GM04504 (cell line): ENCODE data around the gene C1QTNF5.
"Not testable (repeated sequence)": the region's sequence is repeated elsewhere in the genome, so short reads cannot be mapped to it uniquely, and the experiment has no call there.

Experiments
- DNase-seq: peaks from one replicate; pipeline ENCODE4 v3.0.0-alpha.2; 2012; ENCODE audit warnings: low read depth

The C1QTNF5 gene, protein sequence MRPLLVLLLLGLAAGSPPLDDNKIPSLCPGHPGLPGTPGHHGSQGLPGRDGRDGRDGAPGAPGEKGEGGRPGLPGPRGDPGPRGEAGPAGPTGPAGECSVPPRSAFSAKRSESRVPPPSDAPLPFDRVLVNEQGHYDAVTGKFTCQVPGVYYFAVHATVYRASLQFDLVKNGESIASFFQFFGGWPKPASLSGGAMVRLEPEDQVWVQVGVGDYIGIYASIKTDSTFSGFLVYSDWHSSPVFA

DNA sequence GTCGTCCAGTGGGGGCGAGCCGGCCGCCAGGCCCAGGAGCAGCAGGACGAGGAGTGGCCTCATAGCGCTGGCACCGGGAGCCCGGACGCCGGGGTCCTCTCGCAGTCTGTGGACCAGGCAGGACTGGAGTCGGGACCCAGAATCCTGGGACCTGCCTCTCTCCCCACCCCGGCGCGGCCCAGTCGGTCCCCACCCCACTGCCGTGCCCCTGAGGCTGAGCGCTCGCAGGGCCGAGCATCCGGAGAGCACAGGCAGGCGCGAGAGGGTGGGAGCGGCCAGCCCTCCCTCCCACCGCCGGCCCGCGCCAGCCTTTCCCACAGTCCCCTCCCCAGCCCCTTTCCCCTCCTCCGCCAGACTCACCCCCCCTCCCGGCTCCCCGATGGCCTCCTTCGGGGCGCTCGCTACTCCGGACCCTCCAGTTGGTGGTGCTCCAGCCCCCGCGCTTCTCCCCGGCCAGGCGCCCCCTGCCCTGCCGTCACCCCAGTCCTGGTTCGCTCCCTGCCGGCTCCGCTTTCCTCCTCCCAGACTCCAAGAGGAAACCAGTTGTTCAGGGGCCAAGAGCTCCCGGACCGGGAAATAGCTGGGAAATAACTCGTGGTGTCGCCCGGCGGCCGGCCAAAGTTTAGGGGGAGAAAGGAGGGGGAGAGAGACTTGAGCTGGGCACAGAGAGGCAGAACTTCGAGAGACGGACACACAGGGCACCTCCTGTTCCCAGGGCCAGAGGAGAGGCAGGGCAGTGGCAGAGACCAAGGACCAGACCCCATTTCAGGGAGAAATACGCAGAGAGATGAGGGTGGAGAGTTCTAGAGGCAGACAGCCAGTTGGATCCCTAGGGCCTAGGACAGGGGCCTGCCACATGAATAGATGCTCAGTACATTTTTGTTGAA lies at the start of gene C1QTNF5:
Gene C1QTNF5, minus strand, starts transcription at position 549 of the 887 bp plus-strand sequence. Its CDS starts 486 bp downstream, at position 63.
- DNase-seq: no peak

DNA sequence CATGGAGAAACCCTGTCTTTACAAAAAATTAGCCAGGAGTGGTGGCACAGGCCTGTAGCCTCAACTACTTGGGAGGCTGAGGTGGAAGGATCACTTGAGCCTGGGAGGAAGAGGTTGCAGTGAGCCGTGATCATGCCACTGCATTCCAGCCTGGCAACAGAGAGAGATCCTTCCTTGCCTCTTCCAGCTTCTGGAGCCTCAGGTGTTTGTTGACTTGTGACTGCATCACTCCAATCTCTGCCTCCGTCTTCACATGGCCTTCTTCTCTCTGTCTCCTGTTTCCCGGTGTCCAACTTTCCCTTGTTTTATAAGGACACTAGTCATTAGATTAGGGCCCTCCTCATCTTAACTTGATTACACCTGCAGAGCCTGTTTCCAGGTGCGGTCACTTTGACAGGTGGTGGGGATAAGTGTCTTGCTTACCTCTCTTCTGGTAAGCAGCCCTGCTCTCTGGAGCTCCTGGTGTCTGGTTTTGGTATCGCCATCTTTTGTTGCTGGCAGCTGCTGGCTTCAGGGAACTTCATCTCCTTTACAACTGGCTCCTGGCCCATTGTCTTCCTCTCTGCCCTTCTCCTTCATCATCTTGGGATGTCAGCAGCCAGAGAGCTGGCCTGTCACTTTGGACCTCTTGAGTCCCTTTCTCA lies 49.0 kb upstream of the C1QTNF5 start:
- DNase-seq: no peak

DNA sequence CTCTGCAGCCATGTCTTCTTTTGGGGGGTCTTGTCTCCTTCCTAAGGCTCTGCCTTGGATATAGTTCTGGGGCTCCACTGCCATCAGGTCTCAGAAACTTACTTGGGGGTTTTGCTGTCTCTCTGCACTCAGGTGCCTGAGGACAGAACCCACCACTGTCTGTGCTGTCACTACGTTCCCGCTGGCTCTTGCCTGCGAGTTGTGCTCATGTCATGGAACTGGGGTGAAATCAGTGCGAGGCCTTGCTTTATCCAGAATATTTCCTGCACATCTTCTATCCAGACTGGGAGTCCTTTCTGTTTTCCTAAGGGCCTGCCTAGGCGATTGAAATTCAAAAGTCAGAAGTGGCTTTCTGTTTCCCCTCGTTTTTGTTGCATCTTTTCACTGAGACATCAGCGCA lies 47.4 kb upstream of the C1QTNF5 start:
- no peak for DNase-seq

DNA sequence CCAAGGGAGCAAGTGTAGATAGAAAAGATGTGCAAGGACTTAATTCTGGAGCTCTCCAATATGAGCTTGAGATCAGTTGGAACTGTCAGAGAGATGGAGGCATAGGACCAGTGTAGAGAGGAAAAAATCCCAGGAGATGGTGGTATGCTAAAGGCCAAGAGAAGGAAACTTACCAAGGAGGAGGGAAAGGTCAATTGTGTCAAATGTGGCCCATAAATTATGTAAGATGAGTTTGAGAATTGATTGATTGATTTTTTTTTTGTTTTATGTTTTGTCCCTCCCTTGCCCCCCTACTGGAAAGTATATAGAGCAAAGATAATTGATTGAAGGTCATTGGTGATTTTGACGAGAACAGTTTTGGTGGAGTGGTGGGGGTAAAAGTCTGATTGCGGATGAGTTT lies 43.6 kb upstream of the C1QTNF5 start:
- no peak for DNase-seq

DNA sequence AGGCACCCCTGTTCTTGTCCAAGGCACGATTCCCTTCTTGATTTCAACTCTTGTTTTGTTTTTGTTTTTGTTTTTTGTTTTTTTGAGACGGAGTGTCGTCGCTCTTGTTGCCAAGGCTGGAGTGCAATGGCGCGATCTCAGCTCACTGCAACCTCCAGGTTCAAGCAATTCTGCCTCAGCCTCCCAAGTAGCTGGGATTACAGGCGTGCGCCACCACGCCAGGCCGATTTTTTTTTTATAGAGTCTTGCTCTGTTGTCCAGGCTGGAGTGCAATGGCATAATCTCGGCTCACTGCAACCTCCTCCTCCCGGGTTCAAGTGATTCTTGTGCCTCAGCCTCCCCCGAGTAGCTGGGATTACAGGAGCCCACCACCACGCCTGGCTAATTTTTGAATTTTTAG lies 41.8 kb upstream of the C1QTNF5 start:
- not testable (repeated sequence) for DNase-seq

DNA sequence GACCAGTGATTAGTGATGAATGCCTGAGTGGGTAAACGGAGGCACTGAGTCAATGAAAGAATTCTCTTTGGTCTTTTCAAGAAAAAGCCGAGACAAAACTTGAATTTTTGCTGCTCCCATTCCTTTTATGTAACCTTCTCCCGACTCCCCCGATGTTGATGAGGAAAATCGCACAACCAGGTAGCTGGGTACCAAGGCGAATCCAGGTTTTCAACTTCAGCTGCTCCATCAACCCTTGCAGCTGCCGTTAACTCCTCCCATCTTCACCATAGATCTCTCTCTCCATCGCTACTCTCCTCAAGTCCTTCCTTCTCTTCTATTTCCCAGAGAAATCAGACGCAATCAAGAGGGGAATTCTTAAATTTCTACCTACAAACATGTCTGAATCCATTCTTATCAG lies 41.4 kb upstream of the C1QTNF5 start:
- no peak for DNase-seq

DNA sequence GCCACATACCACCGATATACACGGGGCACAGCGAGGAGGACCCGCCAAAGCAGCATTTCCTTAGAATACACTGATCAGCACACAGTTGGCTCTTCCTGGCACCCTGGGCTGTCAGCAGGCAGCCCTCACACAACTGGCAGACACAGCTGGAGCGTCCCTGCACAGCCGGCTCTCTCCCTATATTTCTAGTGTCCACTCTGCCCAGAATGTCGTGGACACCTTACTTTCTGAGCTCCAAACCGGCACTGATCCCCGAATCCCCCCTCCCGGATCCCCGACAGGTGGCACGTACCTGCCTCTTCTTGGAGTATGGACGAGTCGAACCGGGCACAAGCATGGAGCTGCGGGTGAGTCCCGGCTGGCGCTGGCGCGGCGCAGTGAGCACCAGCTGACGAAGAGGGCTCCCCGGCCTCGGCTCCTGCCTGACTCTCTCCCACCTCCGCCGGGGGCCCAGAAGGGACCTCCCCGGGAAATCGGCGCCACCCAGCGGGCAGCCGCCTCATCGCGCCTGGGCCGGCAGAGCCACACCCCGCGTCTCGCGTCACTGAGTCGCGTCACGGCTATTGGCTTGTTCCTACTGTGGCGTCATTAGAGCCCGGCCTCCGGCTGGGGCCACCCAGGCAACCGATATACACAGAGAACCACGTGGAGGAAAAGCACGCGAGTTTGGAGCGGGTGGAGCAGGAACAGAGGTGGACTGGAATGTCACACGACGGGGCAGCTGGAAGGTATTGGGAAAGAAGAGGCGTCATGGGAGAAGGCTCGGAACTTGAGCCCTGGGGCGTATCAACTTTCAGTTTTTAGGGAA lies 40.7 kb upstream of the C1QTNF5 start, which contains the start of gene USP2:
Gene USP2, minus strand, starts transcription at position 510 of the 808 bp plus-strand sequence. CDS start 8,210 bp downstream, outside the sequence.
- DNase-seq: peak; percentile 91

DNA sequence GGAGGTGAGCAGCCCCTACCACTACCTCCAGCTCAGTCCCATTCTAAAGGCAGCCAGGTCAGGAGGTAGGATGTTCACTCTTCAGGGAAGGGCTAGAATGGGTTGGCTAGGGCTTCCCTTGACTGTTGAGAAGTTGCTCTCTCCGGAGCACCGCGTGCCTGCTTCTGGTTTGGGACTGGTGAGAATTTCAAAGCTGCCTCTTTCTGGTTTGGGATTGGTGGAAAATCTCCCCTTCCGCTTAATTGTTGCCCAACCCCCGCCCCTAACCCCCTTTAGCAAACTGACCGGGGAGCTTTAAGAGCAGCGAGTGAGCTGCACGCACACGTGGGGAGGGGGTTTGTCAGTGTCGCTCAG lies 40.1 kb upstream of the C1QTNF5 start:
- DNase-seq: no peak

DNA sequence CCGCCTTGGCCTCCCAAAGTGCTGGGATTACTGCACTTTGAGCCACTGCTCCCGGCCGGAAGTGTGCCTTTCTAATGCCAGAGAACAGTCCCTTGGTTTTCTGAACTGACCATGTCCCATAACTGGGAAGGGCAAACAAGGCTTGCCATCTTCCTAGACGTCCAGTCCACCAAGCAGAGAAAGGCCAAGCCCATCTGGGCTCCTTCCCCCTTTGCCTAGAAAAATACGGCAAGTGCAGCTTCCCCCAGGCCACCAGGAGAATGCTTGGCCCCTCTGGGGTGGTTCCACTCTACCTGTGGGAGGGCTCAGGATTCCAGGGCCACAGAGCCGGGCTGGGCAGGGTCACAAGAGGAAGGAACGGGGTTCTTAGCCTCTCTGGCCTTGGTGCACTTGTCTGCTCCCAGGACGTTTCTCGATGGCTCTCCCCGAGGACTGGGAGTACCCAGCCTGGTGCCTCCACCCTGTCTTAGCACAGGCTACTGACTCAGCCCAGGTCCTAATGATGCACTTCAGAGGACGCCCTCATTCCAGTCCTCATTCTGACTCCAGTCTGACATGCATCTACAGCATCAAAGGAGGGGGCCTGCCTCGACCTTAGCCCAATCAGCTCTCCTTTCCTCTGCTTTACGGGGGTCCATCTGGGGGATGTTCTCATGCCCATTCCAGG lies 39.6 kb upstream of the C1QTNF5 start:
- DNase-seq: no peak

DNA sequence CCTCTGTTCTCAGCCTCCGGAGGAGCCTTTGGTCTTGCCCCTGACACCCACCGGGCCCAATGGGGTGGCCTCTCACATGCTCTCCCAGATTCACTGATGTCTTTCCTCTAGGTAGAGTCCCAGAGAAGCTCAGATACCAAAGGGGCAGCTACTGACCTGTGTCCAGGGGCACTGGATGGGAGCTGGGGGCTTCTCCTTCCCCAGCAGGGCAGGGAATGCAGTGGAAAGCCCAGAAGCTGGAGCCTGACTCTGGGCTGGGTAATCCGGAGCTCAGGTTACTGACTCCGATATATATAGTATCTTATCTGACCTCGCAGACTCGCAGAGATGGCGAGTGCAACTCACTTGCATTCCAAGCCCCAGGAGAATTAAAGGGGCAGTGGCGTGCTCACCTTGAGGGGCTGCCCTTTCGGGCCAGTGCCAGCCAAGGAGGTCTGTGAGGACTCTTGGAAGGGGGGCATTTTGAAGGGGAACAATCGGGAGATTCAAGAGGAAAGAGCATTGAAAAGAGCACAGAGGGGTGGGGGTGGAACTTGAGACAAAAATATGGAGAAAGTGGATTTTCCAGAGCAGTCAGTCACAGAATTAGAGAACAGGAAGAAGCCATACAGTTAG lies 38.3 kb upstream of the C1QTNF5 start:
- DNase-seq: no peak

DNA sequence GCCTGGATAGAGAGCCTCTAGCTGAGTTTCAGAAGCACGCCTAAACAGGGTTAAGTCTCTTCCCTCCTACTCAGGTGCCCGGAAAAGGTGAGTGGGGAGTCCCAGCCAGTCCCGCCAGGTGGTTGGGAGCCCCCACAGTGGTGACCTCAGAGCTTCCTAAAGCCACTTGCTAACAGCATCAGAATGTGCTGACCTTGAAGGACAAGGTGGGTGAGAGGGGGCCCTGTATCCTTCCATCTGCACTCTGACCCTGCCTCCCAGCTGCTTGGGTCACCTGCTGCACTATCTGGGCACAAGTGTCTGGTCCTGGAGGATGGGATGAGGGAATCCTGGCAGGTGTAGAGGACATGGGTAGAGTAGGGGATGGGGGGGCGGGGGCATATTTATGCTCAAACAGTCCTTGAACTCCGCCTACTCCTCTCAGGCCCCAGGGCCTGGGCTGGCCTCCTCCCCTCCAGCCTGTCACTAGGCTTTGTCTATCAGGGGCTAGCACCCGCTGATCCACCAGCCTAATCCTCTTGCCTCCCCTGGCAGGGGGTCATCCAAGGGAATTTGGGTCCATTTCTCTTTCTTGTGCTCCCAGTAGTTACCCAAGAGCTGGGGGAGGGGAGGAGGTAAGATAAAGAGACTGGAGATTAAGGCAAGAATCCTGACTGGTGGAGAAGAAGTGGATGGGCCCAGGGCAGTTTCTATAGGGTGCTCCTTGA lies 37.4 kb upstream of the C1QTNF5 start:
- no peak for DNase-seq

DNA sequence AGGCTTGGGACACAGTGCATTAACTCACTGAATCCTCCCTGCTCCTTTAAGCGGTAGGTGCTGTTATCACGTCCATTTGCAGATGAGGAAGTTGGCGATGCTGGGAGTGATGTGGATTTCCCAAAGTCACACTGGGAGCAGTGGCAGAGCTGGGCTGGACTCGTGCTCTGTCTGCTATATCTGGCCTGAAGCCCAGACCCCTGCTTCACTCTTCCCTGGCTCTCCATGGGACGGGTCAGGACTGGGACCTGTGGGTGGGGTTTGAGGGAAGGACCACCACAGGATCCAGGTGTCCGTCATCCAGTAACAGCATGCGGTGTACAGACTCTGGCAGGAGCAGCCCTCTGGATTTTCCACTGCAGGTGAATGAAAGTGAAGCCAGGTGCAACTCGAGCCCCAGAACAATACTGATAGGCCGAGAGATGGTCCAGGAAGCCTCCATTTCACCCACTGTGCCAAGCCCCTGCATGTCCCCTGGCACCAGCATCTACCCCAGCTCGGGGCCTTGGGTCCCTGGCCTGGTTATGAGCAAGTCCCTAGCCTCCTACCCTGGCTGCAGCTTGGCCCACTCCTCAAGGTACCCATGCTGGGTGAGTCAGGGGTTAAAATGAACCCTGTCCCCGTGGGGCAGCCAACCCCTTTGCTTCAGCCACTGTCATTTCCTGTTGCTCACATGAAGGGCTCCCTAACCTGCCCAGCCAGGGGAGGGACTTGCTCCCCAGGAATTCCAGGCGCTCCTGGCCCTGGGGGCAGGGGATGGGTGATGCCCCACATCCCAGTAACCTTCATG lies 36.6 kb upstream of the C1QTNF5 start:
- DNase-seq: no peak

DNA sequence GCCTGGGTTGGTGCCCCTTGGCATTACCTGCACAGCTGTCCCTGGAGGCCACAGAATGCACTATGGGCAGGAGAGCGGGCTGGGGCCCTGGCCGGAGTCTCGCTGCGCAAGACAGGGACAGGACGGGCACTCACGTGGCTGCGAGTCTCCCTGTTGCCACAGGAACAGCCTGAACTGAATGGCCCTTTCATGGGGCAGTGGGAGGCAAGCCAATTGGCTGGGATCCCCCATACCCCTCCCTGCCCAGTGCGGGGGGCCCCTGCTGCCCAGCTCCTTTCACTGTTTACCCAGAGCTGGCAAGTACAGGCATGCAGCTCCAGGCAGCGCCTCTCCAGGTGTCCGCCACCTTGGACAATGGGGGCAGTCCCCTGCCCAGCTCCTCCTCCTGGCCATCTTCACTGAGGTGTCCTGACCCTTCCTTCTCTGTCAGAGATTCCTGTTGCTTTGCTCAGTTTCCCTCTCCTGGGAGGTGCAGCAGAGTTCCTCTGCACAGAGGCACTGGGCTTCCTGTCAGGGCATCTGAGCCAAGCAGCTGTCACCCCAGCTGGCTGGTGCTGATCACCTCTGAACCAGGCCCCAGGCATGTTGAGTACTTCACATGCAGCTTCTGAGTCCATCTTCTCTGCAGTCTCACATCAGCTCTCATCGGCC lies 35.6 kb upstream of the C1QTNF5 start:
- DNase-seq: no peak

DNA sequence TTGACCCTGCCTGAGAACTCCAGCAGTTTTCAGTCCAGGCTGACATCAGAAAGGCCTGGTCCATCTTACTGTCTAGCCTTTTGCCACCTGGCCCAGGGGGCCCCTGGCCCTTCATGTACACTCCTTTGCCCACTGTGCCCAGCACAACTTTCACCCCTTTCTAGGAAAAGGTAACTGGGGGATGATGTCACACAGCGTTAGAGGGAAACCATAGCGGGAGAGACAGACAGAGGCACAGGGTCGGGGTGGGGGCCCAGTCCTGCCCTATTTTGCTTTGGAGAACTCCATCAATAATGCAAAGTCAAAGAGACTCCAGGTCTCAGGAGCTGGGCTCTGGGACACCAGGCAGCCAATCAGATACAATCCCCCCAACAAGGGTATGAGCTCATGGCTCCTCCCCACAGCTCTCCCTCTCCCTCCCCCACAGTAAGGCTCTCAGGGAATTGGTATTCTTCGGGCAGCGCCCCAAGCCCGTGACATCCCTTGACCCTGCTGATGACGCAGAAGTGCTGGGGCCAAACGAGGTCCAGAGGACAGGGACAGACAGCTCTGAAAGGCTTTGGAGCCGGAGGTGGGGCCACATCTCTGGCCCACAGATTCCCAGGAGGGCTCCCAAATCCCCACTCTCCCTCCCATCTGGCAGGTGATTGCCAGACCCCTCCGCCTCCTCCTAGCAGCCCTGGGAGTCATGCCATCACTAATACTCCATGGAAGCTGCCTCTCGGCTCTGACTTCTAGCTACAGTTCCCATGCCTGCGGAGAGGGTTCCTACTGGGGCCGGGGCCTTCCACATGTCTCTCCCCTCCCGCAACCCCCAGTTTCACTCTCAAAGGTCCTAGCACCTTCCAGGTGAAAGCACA lies 34.9 kb upstream of the C1QTNF5 start:
- no peak for DNase-seq

DNA sequence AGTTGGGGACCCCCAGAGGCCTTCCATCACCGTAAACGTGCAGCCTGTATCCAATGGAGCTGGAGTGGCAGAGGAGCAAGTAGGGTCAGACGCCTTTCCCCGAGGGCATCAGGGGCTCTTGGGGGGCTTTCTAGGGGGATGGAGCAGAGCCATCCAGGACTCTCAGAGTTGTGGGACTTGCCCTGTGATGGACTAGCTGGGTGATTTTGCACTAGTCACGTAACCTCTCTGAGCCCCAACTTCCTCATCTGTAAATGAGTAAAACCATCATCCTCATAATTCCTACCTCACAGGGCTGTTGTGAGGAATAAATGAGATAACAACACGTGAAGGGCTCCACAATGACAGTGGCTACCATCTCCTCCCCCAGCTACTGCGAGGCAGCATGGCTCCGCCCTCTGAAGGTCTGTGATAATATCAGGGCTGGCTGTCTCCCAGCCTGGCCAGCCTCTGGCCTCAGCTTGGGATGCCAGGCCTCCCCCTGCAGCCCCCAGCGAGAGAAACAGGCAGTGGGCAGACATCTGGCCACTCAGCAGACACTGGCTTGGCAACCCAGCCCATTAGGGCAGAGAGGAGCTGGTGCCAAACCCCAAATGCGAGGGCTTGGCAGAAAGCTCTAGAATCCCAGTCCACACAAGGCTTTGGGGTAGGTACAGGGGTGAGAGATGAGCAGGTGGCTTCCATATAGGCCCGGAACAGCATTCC lies 34.1 kb upstream of the C1QTNF5 start:
- DNase-seq: no peak

DNA sequence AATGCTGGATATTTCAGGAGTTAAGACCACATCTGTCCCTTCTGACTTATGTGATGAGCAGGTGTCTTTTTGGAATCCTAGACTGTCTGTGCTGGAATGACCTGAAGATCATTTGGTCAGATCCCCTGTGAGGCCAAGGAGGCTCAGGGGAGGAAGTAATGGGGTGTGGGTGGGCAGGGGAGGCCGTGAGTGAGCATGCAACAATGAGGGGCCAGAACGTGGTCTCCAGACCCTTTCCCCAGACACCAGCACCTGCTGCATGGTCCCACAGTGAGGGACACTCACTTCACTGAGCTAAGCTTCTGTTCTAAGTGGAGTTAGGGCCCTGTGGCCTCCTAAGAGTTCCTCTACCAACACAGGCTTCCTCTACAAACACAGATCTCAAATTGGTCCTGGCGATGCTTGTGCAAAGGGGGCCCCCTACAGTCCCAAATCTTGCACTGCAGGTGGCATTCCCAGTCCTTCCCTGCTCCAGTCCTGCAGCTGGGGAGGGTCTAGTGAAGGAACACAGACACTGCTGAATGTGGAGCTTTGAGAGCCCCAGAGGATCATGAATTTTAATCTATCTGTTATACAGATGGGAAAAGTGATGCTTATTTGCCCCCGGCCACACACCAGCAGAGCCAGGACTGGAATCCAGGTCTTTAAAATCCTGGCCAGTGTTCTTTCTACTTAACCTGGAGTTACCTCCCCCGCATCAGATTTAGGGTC lies 33.4 kb upstream of the C1QTNF5 start:
- DNase-seq: peak; percentile 37
